CD14-positive monocyte (primary cell): Measurements from ENCODE around the gene GNL2. TPM values are rescaled to one million over a fixed set of nuclear protein-coding genes. Genes with fewer than 3 reads are reported as not detected.

Source experiments
- DNase-seq, 3 donors: peaks; one replicate each; pipeline ENCODE4 v3.0.0-alpha.2; 2011 to 2022
- H2AFZ ChIP-seq: 2 replicates; pipeline ENCODE4 v1.6.0; 2012; ENCODE audit warnings: mild to moderate bottlenecking, low read depth, low read length, inconsistent platforms; ENCODE audit not compliant: insufficient read depth, poor library complexity, severe bottlenecking
- H3K27ac ChIP-seq, 2 donors: 1 replicate in 1 of 2; 2 replicates in 1 of 2; pipeline ENCODE4 v1.5.1; 2012 to 2013; ENCODE audit warnings: low read length in 2 of 2, control low read depth in 1 of 2, inconsistent platforms in 1 of 2, low read depth in 1 of 2, mild to moderate bottlenecking in 1 of 2
- H3K27me3 ChIP-seq, 2 donors: one replicate each; pipeline versions ENCODE4 v1.6.0 to v1.6.1; 2011 to 2013; ENCODE audit warnings: low read length in 2 of 2; ENCODE audit not compliant: control insufficient read depth in 2 of 2, insufficient read depth in 2 of 2
- H3K36me3 ChIP-seq, 2 donors: replicated peaks in 1 of 2; 1 replicate in 1 of 2; 2 replicates in 1 of 2; pipeline versions ENCODE4 v1.5.1 to v1.6.1; 2012 to 2013; ENCODE audit warnings: low read length in 2 of 2, control low read depth in 1 of 2, inconsistent platforms in 1 of 2, mild to moderate bottlenecking in 1 of 2; ENCODE audit not compliant: insufficient read depth in 2 of 2, control insufficient read depth in 1 of 2
- H3K4me1 ChIP-seq, 2 donors: 1 replicate in 1 of 2; 2 replicates in 1 of 2; pipeline versions ENCODE4 v1.5.1 to v1.6.1; 2012 to 2013; ENCODE audit warnings: low read length in 2 of 2, control low read depth in 1 of 2, inconsistent platforms in 1 of 2, mild to moderate bottlenecking in 1 of 2, moderate library complexity in 1 of 2; ENCODE audit not compliant: insufficient read depth in 2 of 2, control insufficient read depth in 1 of 2
- H3K4me2 ChIP-seq: replicated peaks from 2 replicates; pipeline ENCODE3; 2012; ENCODE audit warnings: low read length, moderate library complexity, mild to moderate bottlenecking; ENCODE audit not compliant: poor library complexity, severe bottlenecking; ENCODE audit errors: extremely low read depth
- H3K4me3 ChIP-seq, 3 experiments: fragments of 200-600 bp in 1 of 3; sonication (generic) in 1 of 3; replicated peaks in 1 of 3; 1 replicate in 2 of 3; 2 replicates in 1 of 3; pipeline ENCODE4 v1.5.1; 2011 to 2013; ENCODE audit warnings: low read length in 3 of 3, mild to moderate bottlenecking in 3 of 3, control low read depth in 2 of 3, low read depth in 2 of 3, inconsistent platforms in 1 of 3, moderate library complexity in 1 of 3
- H3K79me2 ChIP-seq: 2 replicates; pipeline ENCODE4 v1.6.0; 2012; ENCODE audit warnings: mild to moderate bottlenecking, control low read depth, inconsistent platforms, low read length, moderate library complexity; ENCODE audit not compliant: insufficient read depth
- H3K9ac ChIP-seq: 2 replicates; pipeline ENCODE4 v1.6.0; 2017; ENCODE audit warnings: low read length, mild to moderate bottlenecking; ENCODE audit not compliant: insufficient read depth, poor library complexity, severe bottlenecking
- H3K9me3 ChIP-seq, 2 donors: replicated peaks in 1 of 2; 1 replicate in 1 of 2; 2 replicates in 1 of 2; pipeline versions ENCODE4 v1.5.1 to v1.6.1; 2012 to 2013; ENCODE audit warnings: low read length in 2 of 2, control low read depth in 1 of 2; ENCODE audit not compliant: control insufficient read depth in 1 of 2, insufficient read depth in 1 of 2
- H4K20me1 ChIP-seq: 2 replicates; pipeline ENCODE4 v1.6.0; 2012; ENCODE audit warnings: mild to moderate bottlenecking, low read length, control low read depth, moderate library complexity; ENCODE audit not compliant: insufficient read depth
- H3K27ac Mint-ChIP-seq, 7 donors: one replicate each; pipeline ENCODE4 v1.8.0; 2020; ENCODE audit warnings: mild to moderate bottlenecking in 7 of 7, mixed read lengths in 7 of 7, moderate library complexity in 6 of 7, inconsistent platforms in 2 of 7
- H3K27me3 Mint-ChIP-seq, 3 donors: one replicate each; pipeline ENCODE4 v1.8.0; 2021 to 2022; ENCODE audit warnings: low read depth in 3 of 3, mild to moderate bottlenecking in 3 of 3, mixed read lengths in 3 of 3, moderate library complexity in 3 of 3, inconsistent platforms in 1 of 3
- H3K36me3 Mint-ChIP-seq, 2 donors: one replicate each; pipeline ENCODE4 v1.8.0; 2020; ENCODE audit warnings: mixed read lengths in 2 of 2, inconsistent platforms in 1 of 2, mild to moderate bottlenecking in 1 of 2
- H3K4me1 Mint-ChIP-seq: one replicate; pipeline ENCODE4 v1.8.0; 2020; ENCODE audit warnings: mild to moderate bottlenecking, mixed read lengths
- H3K4me3 Mint-ChIP-seq, 2 donors: one replicate each; pipeline ENCODE4 v1.8.0; 2020; ENCODE audit warnings: mild to moderate bottlenecking in 2 of 2, mixed read lengths in 2 of 2, moderate library complexity in 1 of 2
- H3K9me3 Mint-ChIP-seq, 7 donors: one replicate each; pipeline ENCODE4 v1.8.0; 2020 to 2022; ENCODE audit warnings: mixed read lengths in 7 of 7, mild to moderate bottlenecking in 6 of 7, moderate library complexity in 6 of 7, inconsistent platforms in 2 of 7
- WGBS: methylation state at CpG from one replicate; pipeline ENCODE4 v1.1.5; 2013; ENCODE audit warnings: missing lambda C conversion rate; ENCODE audit not compliant: insufficient coverage; 5-methylcytosine and 5-hydroxymethylcytosine counted together
- intact Hi-C, 2 donors: fragments of 100-400 bp; cut with micrococcal nuclease; formaldehyde crosslinking; loops; one replicate each; pipeline versions ENCODE4 v1.15.0 to v1.15.1; 2023
- polyA plus RNA-seq, 3 donors: library from polyadenylated mRNA; depleted of rRNA in 1 of 3; unstranded in 2 of 3; stranded (reverse) in 1 of 3; fragments of 300-500 nt in 2 of 3; fragments of >200 nt in 1 of 3; fragmentation: Illumina TruSeq in 2 of 3; gene quantifications; 1 replicate in 2 of 3; 2 replicates in 1 of 3; pipeline ENCODE4 v1.2.3, GENCODE V29; 2012 to 2021
- TF ChIP-seq, protein P1 (sequence below): fragments of 200-600 bp; IDR thresholded peaks from one replicate; pipeline ENCODE4 v1.8.0; 2022; ENCODE audit warnings: antibody characterized with exemption, mild to moderate bottlenecking

GNL2 gene
- polyA plus RNA-seq, 3 donors = 22.2 to 37.2 (median 35.4) TPM

DNA sequence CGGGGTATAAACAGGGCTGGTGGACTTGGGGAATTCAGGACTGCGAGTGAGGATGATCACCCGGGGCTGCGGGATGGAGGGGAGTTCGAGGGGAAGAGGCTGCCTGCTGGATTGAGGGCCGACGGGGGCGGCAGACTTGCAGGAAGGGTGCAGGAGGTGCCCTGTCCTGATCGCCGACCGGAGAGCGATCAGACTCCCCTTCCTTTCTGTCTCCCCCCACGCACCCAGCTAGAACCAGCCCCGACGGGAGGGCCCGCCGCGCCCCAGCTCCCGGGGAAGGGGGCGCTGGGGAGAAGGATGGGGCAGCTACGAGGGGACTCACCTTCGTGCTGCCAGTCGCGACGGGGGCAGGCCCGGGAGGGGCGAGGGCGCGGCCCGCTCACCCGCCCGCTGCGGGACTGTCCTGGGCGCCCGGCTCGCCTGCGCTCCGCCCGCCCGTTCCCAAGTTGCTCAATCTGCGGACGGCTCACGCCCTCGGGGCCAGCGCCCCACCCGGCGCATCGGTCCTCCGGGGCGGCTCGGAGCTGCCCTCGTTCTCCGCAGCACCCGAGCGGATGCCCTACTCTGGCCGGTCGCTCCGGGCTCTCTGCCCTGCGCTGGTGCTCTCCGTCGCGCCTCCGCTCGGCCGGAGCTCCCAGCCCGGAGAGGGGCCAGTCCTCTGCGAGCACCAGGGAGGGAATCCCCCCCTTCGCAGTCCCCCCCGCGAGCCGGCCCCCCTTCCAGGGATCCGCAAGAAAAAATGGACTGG is 38.7 kb upstream of the GNL2 start, which contains the start of gene RSPO1:
Gene RSPO1, minus strand, starts transcription at position 649 of the 748 bp plus-strand sequence. CDS start 5,231 bp downstream, outside the sequence.
- Histone ChIP-seq H3K79me2 (no peaks in the 10 kb centered on the region), H3K36me3 (no peaks in the 10 kb centered on the region), H3K4me2 (peak within 1 kb of the TSS; percentile 56), H3K4me1 (peaks cover 0 to 9% of the 10 kb centered on the region in 2 donors), H3K9me3 (peaks cover 0 to 26% of the 10 kb centered on the region in 2 donors), H3K27ac (no peak within 1 kb of the TSS), H4K20me1 (no peaks in the 10 kb centered on the region), H3K9ac (no peak within 1 kb of the TSS), H3K4me3 (peak within 1 kb of the TSS in 1 of 3 experiments; percentile 50), H3K27me3 (peaks cover 50 to 88% of the 10 kb centered on the region in 2 donors), H2AFZ (peak within 1 kb of the TSS; percentile 50)
- no peak for DNase-seq
- intact Hi-C loops = no loop called here
- TF ChIP-seq, protein P1, sequence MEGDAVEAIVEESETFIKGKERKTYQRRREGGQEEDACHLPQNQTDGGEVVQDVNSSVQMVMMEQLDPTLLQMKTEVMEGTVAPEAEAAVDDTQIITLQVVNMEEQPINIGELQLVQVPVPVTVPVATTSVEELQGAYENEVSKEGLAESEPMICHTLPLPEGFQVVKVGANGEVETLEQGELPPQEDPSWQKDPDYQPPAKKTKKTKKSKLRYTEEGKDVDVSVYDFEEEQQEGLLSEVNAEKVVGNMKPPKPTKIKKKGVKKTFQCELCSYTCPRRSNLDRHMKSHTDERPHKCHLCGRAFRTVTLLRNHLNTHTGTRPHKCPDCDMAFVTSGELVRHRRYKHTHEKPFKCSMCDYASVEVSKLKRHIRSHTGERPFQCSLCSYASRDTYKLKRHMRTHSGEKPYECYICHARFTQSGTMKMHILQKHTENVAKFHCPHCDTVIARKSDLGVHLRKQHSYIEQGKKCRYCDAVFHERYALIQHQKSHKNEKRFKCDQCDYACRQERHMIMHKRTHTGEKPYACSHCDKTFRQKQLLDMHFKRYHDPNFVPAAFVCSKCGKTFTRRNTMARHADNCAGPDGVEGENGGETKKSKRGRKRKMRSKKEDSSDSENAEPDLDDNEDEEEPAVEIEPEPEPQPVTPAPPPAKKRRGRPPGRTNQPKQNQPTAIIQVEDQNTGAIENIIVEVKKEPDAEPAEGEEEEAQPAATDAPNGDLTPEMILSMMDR = no peak
- Mint-ChIP-seq H3K9me3 (peaks cover 0 to 12% (median 9%) of the 10 kb centered on the region in 7 donors), H3K27ac (no peak within 1 kb of the TSS), H3K4me1 (peaks cover 6% of the 10 kb centered on the region), H3K4me3 (peak within 1 kb of the TSS in 1 of 2 donors; percentile 84), H3K36me3 (peaks cover 0 to 3% of the 10 kb centered on the region in 2 donors), H3K27me3 (peaks cover 78 to 83% (median 80%) of the 10 kb centered on the region in 3 donors)
- 2% methylated on average over 52 of the region's 72 CpGs for WGBS

DNA sequence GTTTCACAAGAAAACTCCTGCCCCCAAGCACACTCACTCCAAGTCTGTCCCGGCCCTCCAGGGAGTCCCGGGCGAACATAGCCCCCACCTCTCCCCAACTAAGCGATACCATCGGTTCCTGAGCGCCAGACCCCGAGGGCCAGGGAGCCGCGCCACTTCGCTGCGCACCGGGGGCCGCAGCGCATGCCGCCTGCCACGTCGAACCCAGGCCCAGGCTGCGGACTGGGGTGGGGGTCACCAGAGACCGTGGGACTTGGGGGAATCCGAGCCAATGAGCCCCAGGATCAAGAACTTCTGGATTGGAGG is 38.2 kb upstream of the GNL2 start:
- Mint-ChIP-seq H3K9me3 (peaks cover 0 to 12% (median 9%) of the 10 kb centered on the region in 7 donors), H3K4me3 (peak overlapping the region in 1 of 2 donors; percentile 78), H3K27ac (no peak overlapping the region), H3K27me3 (peaks cover 83 to 86% (median 84%) of the 10 kb centered on the region in 3 donors), H3K4me1 (peaks cover 6% of the 10 kb centered on the region), H3K36me3 (peaks cover 0 to 3% of the 10 kb centered on the region in 2 donors)
- no peaks in the 10 kb centered on the region for H3K79me2 ChIP-seq
- H3K27ac ChIP-seq = no peak overlapping the region
- TF ChIP-seq, protein P1 = no peak
- 3% methylated on average over 20 of the region's 20 CpGs for WGBS
- H3K9me3 ChIP-seq = peaks cover 0 to 26% of the 10 kb centered on the region in 2 donors
- no peaks in the 10 kb centered on the region for H4K20me1 ChIP-seq
- peak overlapping the region; percentile 50 for H2AFZ ChIP-seq
- H3K4me2 ChIP-seq = no peak overlapping the region
- intact Hi-C loops = no loop called here
- H3K4me3 ChIP-seq = peak overlapping the region in 1 of 3 experiments; percentile 50
- DNase-seq = no peak
- peaks cover 0 to 9% of the 10 kb centered on the region in 2 donors for H3K4me1 ChIP-seq
- no peaks in the 10 kb centered on the region for H3K36me3 ChIP-seq
- peaks cover 50 to 91% of the 10 kb centered on the region in 2 donors for H3K27me3 ChIP-seq
- H3K9ac ChIP-seq = no peak overlapping the region
